ENCODE results near the gene CHST9.
"Not testable (repeated sequence)": the region's sequence is repeated elsewhere in the genome, so short reads cannot be mapped to it uniquely, and the experiment has no call there.

Gene CHST9

GRCh38 chr18:27165412-27165811 is 19.7 kb downstream of the CHST9 start:
- DNase-seq = no peak

GRCh38 chr18:27164905-27165304 is 20.2 kb downstream of the CHST9 start:
- DNase-seq = no peak

- DNase-seq = not testable (repeated sequence)
Observed at GRCh38 chr18:27163197-27163716, 21.9 kb downstream of the CHST9 start.

- not testable (repeated sequence) for DNase-seq
Observed at GRCh38 chr18:27149240-27149639, 35.9 kb downstream of the CHST9 start.

- no peak for DNase-seq
Observed at GRCh38 chr18:27144672-27145071, 40.4 kb downstream of the CHST9 start.

GRCh38 chr18:27143580-27144287 is 41.4 kb downstream of the CHST9 start:
- DNase-seq = no peak

GRCh38 chr18:27142891-27143290 is 42.2 kb downstream of the CHST9 start:
- no peak for DNase-seq

- no peak for DNase-seq
Observed at GRCh38 chr18:27141876-27142275, 43.2 kb downstream of the CHST9 start.

GRCh38 chr18:27138079-27138478 is 47.0 kb downstream of the CHST9 start:
- DNase-seq = no peak

- no peak for DNase-seq
Observed at GRCh38 chr18:27136208-27136535, 48.9 kb downstream of the CHST9 start.

GRCh38 chr18:27135504-27136207 is 49.5 kb downstream of the CHST9 start:
- no peak for DNase-seq

GRCh38 chr18:27130065-27130630 is 55.0 kb downstream of the CHST9 start:
- no peak for DNase-seq

GRCh38 chr18:27124196-27124595 is 60.9 kb downstream of the CHST9 start:
- DNase-seq = no peak

- no peak for DNase-seq
Observed at GRCh38 chr18:27121108-27121507, 64.0 kb downstream of the CHST9 start.

GRCh38 chr18:27120246-27120645 is 64.9 kb downstream of the CHST9 start:
- DNase-seq = no peak

- no peak for DNase-seq
Observed at GRCh38 chr18:27118973-27119372, 66.1 kb downstream of the CHST9 start.

- no peak for DNase-seq
Observed at GRCh38 chr18:27114842-27115241, 70.3 kb downstream of the CHST9 start.

- no peak for DNase-seq
Observed at GRCh38 chr18:27113358-27113757, 71.8 kb downstream of the CHST9 start.

GRCh38 chr18:27110319-27110718 is 74.8 kb downstream of the CHST9 start:
- no peak for DNase-seq

GRCh38 chr18:27109451-27109850 is 75.7 kb downstream of the CHST9 start:
- no peak for DNase-seq

GRCh38 chr18:27108842-27109241 is 76.3 kb downstream of the CHST9 start:
- no peak for DNase-seq

GRCh38 chr18:27104743-27105142 is 80.4 kb downstream of the CHST9 start:
- no peak for DNase-seq

GRCh38 chr18:27094621-27095020 is 90.5 kb downstream of the CHST9 start:
- DNase-seq = no peak

GRCh38 chr18:27093290-27093689 is 91.8 kb downstream of the CHST9 start:
- not testable (repeated sequence) for DNase-seq
